GM12801 (cell line): ENCODE data around the gene CD99L2.

Experiments
- TF ChIP-seq, protein P1 (sequence below): IDR thresholded peaks from one replicate; pipeline ENCODE4 v1.5.1; 2011; ENCODE audit warnings: control low read depth; ENCODE audit not compliant: insufficient read length; ENCODE audit errors: extremely low read depth

CD99L2 gene

GRCh38 chrX:150731795-150732194 is 166.7 kb downstream of the CD99L2 start:
- TF ChIP-seq, protein P1, sequence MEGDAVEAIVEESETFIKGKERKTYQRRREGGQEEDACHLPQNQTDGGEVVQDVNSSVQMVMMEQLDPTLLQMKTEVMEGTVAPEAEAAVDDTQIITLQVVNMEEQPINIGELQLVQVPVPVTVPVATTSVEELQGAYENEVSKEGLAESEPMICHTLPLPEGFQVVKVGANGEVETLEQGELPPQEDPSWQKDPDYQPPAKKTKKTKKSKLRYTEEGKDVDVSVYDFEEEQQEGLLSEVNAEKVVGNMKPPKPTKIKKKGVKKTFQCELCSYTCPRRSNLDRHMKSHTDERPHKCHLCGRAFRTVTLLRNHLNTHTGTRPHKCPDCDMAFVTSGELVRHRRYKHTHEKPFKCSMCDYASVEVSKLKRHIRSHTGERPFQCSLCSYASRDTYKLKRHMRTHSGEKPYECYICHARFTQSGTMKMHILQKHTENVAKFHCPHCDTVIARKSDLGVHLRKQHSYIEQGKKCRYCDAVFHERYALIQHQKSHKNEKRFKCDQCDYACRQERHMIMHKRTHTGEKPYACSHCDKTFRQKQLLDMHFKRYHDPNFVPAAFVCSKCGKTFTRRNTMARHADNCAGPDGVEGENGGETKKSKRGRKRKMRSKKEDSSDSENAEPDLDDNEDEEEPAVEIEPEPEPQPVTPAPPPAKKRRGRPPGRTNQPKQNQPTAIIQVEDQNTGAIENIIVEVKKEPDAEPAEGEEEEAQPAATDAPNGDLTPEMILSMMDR = no peak

DNA sequence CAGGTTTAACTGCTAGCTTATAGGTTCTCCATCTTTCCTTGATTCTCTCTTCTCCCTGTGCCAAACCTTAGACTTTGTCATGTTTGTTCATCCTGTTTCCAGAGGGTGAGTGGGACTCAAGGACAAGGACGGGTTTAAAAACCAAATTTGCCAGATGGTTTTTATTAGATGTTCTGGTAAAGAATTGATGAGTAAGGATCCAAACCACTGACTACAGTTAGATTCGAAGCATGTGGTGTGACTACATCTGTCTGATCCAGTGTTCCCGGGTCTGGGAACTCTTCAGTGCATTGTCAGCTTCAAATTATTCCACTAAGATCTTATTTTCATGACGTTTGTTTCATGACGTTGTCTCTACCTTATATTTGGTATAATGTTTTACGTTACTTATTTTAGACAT is 167.7 kb downstream of the CD99L2 start:
- TF ChIP-seq, protein P1 = no peak

DNA sequence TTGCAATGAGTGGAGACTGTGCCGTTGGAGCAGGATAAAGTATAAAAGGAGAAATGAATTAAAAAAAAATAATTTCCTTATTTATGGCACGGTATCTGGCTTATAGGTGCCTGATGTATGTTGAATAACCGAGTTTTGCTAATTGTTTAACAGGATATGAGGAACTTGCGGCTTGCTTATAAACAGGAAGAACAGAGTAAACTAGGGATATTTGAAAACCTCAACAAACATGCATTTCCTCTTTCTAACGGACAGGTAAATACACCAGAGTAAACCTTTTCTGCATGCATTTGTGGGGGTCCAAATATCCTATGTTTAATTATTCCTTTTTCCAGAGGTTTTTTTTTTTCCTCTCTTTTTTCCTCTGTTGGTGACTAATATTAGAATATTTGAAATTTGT is 168.5 kb downstream of the CD99L2 start:
- TF ChIP-seq, protein P1 = no peak

DNA sequence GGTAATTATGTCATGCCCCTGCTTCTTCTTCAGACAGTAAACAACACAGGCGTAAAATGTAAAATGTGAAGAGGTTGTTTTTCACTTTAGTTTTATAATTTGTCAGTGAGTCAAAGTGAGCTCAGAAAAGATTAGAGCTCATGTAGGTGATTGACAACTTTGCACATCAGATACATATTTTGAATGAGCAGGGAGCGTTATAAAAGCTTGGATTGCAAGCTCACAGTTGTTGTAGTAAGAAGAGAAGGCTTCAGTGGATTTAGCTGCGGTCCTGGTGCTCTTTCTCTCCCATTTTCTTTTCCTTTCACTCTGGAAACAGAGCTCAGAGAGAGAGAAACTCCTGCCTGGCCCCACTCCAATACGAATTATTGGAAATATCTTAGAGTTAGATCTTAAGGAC is 178.8 kb downstream of the CD99L2 start:
- TF ChIP-seq, protein P1 = no peak
